Left lobe of liver (tissue), 2 donors: ENCODE data around the gene NBPF20. TPM values are rescaled to one million over a fixed set of nuclear protein-coding genes. Genes with fewer than 3 reads are reported as not detected.
"Not testable (repeated sequence)": the region's sequence is repeated elsewhere in the genome, so short reads cannot be mapped to it uniquely, and the experiment has no call there.

ENCODE experiments used
- ATAC-seq: fragments of 200-7000 bp; cut with Tn5 transposase; one replicate; pipeline ENCODE4 v1.9.1; 2020; ENCODE audit warnings: mild to moderate bottlenecking, moderate library complexity
- DNase-seq: peaks from one replicate; pipeline ENCODE4 v3.0.0-alpha.2; 2020; ENCODE audit warnings: low spot score
- total RNA-seq: library from RNA; stranded (reverse); gene quantifications from one replicate; pipeline ENCODE4 v1.2.1, GENCODE V29; 2021
- donor health status: DM: no; HTN: no; CAD: no; lungs with moderate emphysema.
- donor health status: DM: no; HTN: yes; CAD: no.

Gene NBPF20, protein sequence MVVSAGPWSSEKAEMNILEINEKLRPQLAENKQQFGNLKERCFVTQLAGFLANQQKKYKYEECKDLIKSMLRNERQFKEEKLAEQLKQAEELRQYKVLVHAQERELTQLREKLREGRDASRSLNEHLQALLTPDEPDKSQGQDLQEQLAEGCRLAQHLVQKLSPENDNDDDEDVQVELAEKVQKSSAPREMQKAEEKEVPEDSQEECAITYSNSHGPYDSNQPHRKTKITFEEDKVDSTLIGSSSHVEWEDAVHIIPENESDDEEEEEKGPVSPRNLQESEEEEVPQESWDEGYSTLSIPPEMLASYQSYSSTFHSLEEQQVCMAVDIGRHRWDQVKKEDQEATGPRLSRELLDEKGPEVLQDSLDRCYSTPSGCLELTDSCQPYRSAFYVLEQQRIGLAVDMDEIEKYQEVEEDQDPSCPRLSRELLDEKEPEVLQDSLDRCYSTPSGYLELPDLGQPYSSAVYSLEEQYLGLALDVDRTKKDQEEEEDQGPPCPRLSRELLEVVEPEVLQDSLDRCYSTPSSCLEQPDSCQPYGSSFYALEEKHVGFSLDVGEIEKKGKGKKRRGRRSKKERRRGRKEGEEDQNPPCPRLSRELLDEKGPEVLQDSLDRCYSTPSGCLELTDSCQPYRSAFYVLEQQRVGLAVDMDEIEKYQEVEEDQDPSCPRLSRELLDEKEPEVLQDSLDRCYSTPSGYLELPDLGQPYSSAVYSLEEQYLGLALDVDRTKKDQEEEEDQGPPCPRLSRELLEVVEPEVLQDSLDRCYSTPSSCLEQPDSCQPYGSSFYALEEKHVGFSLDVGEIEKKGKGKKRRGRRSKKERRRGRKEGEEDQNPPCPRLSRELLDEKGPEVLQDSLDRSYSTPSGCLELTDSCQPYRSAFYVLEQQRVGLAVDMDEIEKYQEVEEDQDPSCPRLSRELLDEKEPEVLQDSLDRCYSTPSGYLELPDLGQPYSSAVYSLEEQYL (N-terminal part only)
- 10.0 TPM for total RNA-seq

DNA sequence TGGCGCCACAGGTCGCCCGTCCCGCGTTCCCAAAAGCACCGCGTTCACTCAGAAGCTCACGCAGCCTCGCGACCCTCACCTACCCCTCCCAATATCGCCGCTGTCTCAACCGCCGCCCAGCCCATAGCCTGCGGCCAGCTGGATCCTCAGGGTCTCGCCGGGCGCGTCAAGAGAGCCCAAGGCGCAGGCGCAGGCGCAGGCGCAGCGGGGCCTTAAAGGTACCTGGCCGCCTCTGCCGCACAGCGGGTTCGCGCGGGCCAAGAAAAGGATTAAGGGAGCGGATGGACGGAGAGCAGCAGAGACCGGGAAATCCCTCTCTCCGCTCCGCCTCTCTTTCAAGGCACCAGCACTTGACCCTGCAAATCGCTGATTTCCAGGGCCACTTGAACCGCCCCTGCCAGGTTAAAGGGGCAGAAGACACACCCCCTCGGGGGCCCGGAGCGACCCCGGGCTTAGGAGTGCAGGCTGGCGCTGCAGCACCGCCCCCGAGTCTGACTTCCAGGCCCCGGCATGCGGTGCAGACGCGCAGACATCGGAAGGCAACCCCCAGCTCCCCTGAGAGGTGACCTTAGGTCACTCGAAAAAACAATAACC lies at the start of gene NBPF20:
TSS of gene NBPF20 (minus strand) at position 168 of the 594 bp plus-strand sequence. CDS start 20,331 bp downstream, outside the sequence.
- ATAC-seq (peak; percentile 97), DNase-seq (peak; percentile 90)

DNA sequence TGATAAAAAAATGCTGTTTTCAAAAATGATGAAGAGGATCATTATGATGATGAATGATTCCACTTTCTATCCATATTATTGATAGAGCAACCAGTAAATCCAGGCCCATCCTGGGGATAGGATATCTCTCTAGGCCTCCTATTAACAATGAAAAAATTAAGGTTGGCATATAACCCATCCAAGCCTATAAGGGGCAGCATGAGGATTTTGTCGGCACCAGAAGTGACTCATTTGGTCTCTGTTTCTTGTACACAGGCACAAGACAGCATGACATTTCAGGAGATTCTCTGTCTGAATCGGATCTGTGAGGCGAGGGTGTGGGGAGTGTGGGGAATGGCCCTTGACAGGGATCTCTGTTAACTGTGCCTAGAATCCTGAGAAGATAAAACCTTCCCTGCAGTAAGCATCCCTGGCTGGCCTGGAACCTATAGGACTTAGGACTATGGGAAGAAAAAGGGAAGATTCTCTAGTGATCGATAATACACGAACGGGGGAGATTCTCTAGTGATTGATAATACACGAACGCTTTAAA lies 49.5 kb upstream of the NBPF20 start:
- not testable (repeated sequence) for ATAC-seq

DNA sequence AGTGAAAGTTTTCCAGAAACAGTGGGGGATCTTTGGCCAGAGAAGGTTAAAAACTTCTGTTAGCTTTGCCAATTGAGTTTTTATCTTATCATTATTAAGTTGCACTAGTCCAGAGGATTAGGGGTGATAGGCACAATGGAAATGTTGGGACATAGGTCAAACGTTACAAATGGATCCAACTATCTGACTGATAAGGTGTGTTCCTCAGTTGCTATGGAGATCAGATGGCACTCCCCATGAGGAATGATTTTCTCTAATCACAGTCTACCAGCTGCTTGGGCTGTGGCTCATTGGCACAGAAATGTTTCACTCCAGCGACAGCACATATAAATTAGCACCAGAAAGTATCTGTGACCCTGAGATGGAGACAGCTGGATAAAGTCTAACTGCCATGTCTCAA lies 47.3 kb upstream of the NBPF20 start:
- DNase-seq, ATAC-seq: not testable (repeated sequence)

More for the DNA sequence above, 49.5 kb upstream of the NBPF20 start:
- DNase-seq, result not testable (repeated sequence)

DNA sequence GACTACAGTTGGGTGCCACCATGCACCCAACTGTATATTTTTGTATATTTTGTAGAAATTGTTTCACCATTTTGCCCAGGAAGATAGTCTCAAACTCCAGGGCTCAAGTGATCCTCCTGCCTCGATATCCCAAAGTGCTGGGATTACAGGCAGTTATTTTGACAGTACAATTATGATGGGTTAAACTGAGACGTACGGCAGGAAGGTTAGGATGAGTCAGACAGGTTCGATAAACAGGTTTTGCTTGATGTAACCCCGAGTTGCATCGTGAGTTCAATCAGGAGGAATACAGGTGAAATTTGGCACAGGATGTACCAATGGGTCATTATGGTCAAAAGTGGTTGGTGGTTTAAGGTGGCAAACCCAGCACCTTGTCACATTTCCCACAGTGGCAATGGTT lies 46.0 kb upstream of the NBPF20 start:
- DNase-seq, ATAC-seq: not testable (repeated sequence)

DNA sequence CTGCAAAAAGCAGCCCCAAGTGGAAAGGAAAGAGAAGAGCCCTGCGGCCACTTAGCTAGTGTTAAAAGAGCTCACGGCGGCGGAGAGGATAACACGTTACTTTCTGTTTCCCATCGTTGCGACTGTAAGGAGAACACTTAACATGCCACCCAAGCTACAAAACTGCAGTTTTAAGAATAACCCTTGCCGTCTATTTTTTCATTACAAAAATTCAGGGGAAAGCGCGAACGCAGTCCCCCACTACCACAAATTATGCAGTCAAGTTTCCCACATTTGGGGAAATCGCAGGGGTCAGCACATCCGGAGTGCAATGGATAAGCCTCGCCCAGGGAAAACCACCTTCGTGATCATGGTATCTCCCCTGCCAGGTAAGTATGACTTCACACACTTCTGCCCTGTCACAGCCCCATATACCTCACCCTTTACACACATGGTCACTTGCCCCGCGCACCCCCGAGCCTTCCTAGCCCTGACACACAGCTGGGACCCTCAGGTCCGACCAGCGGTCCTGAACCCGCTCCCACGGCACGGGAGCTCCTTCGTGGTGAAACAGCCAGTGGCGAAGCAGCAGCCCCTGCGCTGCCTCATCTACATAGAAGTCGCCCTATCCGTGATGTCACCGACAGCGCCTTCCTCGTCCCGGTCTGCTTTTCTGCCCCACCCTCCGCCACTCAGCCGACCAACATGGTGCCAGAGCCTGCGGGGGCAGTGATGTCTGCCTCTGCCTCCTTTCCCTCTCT lies 40.2 kb upstream of the NBPF20 start:
- DNase-seq (peak; percentile 86), ATAC-seq (peak; percentile 88)

DNA sequence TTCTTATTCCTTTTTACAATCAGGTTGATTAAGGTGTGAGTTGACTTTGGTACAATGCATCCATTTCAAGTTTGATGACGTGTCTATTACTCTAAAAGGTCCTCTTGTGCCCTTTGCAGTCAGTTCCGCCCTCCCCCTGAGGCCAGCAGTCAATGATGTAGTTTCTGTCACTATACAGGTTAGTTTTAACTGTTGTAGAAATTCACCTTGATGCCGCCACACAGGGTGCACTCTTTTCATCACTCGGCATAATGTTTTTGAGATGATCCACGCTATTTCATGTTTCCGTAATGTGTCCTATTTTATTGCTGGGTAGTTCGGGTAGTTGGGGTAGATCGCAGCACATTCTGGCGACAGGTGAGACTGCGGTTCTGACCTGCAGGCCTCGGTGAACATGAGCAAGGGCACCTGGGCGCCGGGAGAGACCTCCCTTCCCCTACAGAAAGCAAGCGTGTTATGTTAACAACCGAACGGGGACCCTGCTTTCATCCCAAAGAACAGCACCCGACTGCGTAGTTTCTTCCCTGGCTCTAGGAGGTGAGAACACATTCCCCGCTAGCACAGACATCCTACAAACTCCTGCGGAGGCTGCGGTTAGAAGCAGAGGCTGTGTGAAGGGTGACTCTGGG lies 39.4 kb upstream of the NBPF20 start:
- DNase-seq, result not testable (repeated sequence)
- ATAC-seq, result peak; percentile 38

DNA sequence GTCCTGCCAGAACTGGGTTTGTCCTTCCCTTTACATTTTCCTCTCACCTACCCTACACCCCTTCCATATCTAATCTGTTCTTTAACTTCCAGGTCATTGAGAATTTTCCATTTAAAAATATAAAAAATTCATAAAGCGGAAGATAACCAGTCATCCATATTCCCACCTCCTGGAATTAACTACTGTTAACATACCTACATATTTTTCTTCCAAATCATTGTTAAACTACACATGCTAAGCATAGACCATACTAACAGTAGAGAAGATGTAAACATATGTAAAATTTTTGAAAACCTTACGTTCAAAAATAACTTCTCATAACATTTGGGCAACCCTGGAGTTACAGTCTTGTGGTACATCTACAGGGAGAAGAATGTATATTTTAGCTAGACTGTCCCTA lies 38.6 kb upstream of the NBPF20 start:
- DNase-seq, ATAC-seq: not testable (repeated sequence)

DNA sequence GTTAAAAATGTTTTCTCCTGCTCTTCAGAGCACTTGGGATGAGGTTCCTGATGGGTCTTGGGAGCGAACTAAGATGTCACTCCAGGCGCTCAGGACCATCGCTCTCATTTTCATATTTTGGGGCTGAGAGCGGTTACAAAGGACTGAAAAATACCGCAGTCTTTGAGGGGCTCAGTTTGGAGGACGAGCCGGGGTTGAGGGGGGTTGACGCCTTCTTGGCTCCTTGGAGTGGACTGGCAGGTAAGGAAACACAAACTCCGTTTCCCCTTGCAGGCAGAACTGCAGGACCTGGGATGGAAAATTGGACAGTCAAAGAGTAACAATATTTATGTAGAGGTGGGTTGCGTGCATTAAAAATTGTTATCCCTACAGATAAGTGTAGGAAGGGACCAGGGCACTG lies 35.3 kb upstream of the NBPF20 start:
- ATAC-seq, DNase-seq: not testable (repeated sequence)

DNA sequence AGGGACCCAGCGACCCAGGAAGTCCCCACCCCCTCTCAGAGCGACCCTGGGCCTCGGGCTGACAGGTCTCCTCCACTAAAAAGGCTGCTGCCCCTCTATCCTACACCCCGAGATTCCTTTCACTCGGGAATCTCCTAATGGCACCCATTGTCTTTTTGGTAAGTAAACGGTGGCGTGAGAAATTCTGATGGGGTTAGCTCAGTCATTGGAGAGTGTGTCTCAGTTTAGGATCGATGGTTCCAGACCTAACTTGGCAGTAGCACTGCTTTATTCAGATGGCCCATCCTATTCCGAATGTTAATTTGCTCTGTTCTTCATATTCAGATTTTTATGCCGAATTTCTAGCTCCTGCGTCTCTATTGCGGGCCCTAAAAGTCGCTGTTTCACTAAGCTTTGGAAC lies 34.6 kb upstream of the NBPF20 start:
- peak; percentile 43 for ATAC-seq
- DNase-seq, result not testable (repeated sequence)

DNA sequence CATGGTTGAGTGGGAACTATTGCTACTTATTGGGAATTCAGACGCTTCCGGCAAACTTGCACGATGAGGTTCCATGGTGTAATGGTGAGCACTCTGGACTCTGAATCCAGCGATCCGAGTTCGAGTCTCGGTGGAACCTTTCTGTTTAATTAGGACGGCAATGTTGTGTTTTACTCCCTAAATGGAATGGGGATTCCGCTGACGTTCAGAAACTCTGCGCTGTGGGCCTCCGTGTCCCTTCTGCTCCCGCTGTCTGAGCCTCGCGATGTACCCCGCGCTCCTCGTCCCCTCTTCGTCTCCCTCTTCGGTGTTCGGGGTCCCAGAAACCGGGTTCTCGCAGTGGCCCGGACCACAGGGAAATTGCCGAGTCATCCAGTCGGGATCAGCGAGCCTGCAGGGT lies 34.2 kb upstream of the NBPF20 start:
- not testable (repeated sequence) for DNase-seq
- ATAC-seq, result peak; percentile 15

DNA sequence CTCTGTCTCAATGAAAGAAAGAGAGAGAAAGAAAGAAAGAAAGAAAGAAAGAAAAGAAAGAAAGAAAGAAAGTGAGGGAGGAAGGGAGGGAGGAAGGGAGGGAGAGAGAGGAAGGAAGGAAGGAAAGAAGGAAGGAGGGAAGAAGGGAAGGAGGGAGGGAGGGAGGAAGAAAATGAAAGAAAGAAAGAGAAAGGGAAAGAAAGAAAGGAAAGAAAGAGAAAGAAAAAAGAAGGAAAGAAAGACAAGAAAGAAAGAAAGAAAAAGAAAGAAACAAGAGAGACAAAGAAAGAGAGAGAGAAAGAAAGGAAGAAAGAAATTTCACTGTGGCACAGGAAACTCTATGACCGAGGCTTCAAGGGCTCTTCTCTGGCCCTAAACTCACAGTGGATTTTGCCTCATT lies 33.7 kb upstream of the NBPF20 start:
- not testable (repeated sequence) for DNase-seq, ATAC-seq

DNA sequence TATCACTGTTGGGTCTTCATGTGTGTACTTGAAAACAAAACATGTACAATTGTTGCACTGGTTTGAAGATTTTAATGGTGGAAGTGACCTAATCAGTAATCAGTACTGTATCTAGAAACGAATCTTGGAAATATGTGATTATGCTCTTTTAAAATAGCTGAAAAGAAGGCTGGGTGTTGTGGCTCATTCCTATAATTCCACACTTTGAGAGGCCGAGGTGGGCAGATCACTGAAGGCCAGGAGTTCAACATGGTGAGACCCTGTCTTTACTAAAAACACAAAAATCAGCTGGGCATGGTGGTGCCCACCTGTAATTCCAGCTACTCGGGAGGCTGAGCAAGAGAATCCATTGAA lies 29.4 kb upstream of the NBPF20 start:
- not testable (repeated sequence) for ATAC-seq, DNase-seq

DNA sequence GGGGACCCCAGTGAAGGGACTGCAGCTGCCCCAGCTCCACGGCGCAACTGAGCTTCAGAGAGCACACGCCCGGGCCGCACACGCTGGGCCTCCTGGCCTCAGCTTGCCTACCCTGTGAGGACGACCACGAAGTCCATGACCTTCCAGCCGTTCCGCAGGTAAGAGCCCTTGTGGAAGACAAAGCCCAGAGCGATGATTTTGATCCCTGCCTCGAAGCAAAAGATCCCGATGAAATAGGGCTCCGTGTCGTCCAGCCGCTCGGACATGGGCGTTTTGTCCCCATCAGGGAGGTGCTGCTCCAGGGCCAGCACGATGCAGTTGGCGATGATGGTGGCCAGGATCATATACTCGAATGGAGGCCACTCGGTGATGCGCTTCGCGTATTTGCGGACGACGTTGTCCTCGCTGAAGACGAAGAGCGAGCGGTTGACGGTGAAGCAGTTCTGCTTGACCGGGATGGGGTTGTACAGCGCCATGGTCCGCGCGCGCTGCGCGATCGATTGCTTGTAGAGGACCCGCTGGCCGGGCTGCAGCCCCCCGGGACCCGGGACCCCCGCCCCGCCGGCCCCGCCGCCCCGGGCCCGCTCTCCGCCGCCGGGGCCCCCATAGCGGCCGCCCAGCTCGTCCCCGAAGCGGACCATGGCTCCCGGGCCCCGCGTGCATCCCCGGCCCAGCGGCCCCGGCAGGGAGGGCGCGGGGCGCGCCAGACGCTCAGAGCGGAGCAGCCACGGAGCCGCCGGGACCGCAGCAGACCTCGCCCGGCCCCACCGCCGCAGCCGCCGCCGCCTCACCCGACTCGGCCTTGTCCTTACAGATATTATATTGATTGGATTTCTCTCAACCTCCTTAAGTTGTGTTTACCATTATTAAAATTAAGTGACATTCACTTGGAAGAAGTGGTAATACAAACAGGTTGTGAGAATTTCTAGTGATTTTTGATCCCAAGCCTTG lies 28.7 kb upstream of the NBPF20 start:
- ATAC-seq, DNase-seq: not testable (repeated sequence)

DNA sequence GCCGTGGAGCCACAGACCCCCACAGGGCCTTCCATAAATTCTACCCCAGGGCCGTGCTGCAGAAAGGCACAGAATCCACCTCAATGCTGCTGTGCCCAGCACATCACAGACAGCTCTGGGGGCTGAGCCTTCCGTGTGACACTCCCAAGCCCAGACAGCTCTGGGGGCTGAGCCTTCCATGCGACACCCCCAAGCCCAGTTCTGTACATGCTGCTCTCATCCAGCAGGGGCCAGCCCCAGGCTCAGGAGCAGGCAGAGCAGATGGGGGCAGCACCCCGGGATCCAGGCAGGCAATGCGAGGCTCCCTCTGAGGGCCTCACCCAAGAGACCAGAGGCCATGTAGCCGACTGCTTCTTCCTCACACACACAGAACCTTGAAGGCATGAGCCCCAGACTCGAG lies 27.1 kb upstream of the NBPF20 start:
- DNase-seq, ATAC-seq: not testable (repeated sequence)

DNA sequence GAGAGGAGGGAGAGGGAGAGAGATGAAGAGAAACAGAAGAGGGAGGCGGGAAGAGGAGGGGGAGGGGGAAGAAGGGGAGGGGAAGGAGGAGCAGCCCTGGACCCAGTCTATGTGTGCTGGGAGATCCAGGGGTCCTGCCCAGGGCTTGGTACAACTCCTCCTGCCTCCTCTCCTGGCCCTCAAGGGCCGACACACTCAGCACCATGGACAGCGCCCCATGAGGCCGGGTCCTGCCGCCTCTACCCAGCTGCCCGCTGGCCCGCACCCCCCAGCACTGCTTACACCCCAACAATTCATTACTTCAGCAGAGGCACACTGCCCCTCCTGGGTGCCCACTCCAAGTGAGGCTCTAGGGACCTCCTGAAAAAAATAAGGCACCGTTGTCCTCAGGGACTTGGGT lies 26.5 kb upstream of the NBPF20 start:
- peak; percentile 85 for ATAC-seq
- not testable (repeated sequence) for DNase-seq

DNA sequence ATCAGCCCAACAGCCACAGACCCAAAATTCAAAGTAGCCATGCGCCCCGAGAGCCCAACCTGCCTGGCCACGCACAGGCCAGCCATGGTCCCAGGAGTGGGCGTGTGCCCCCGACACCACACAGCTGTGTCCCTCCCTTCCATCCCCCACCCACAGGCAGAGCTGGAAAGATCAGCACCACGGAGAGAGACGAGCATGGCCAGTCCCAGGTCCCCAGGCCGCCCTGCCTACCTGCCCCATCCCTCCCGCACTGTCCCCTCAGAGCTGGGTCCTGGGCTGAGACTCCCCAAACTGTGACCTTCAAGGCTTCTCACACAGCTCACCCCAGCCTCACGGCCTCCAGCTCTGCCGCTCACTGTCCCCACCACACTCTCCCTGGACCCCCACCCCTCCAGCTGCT lies 19.8 kb upstream of the NBPF20 start:
- not testable (repeated sequence) for DNase-seq
- ATAC-seq, result peak; percentile 29

DNA sequence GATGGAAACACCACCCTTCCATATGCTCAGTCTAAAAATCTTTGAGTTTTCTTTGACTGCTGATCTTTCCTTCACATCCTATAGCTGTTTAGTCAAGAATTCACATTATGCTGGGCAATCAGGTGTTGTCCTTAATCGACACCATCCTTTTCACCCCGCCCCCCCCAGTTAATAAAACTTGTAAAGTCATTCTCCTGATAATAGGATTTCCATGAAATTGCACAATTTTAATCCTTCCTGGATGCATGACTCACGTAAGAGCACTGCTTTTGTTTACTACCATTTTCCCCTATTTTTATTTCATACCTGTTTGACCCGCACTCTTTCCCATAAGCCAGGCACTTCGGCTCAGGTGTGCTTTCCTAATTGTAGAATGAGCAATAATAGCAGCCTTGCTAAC lies 16.9 kb upstream of the NBPF20 start:
- not testable (repeated sequence) for ATAC-seq, DNase-seq
